Fibroblast of peridontal ligament (primary cell): Measurements from ENCODE around the gene LSM11.

Experiments used
- DNase-seq: peaks from one replicate; pipeline ENCODE4 v3.0.0-alpha.2; 2010; ENCODE audit errors: extremely low read depth

The LSM11 gene

DNA sequence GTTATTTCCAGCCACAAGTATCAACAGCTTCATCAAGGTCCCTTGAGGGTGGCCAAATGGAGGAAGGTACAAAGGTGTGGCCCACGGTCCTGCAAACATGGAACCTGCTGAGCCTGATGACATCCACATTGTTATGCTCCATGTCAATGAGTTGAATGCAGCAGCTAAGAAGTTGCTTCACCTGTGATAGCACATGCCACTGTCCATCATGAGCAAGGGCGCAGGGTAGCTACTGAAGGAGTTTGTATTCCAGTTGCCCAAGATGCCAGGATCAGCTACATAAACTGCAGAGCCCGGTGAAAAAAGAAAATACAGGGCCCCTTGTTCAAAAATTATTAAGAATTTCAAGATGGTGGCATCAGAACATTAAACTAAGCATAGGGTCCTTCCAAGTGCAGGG, 24.2 kb downstream of the LSM11 start:
- DNase-seq, result no peak

DNA sequence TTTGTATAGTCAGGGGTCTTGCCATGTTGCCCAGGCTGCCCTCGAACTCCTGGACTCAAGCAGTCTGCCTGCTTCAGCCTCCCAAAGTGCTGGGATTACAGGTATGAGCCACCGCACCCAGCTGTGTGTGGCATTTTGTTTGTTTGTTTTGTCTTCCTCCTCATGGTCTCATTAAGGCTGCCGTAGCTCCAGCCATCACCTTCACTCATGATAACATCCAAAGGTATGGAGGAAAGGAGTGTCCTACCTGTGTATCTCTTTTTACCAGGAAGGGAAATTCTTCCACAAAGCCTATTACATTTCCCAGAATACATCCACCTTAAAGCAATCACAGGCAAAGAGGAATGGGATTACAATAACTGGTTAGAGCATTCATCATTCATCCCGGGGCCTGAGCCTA, 27.2 kb downstream of the LSM11 start:
- DNase-seq, result no peak

DNA sequence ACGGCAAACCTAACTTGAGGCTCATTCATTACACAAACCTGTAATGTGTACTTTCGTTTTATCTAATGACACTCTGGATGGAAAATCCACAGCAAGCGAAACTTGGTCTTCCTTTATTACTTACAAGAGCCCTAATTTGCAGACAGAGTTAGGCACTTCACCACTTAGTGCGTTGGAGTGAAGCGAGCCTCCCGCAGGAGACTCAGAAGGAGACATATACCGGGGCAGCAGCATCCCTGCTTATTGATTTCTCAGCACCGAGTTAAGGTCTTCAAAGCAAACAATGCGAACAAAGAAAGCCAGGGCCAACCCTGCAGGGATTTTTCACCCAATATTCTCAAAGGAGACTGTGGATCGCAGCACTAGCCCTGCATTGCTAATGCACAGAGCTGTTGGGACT, 28.6 kb downstream of the LSM11 start:
- no peak for DNase-seq

GRCh38 chr5:157778121-157778805, 34.8 kb downstream of the LSM11 start:
- peak; percentile 23 for DNase-seq

DNA sequence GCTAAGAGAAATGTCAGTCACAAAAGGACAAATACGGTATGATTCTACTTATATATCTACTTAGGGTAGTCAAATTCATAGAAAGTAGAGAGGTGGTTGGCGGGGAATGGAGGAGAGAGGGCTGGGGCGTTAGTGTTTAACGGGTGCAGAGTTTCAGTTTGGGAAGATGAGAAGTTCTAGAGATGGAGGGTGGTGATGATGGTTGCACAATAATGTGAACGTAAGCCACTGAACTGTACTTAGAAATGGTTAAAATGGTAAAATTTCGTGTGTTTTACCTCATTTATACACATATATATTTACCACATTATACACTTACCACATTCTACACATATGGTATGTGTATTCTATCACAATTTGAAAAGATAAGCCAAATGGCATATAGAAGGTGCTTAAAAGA, 35.7 kb downstream of the LSM11 start:
- no peak for DNase-seq

- no peak for DNase-seq
Measured at GRCh38 chr5:157785801-157786200, 42.3 kb downstream of the LSM11 start.

GRCh38 chr5:157793301-157793700, 49.8 kb downstream of the LSM11 start:
- DNase-seq, result no peak

- DNase-seq, result no peak
Measured at GRCh38 chr5:157799578-157799977, 56.1 kb downstream of the LSM11 start.

DNA sequence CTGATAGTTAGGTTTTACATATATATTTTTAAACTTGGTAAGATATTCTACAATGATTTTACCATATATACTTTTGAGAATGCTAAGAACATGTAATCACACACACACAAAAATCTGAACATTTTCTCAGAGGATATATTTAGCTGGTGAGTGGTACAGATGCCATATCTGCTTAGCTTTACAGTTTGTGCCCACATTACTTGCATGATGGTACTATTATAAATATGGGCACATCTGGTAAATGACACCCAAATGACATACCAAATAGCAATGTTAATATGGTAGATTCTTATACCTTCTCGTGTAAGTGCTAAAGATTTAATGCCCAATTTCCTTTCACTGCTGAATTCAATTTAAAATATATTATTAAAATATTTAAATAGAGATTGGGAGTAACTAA, 56.6 kb downstream of the LSM11 start:
- no peak for DNase-seq

DNA sequence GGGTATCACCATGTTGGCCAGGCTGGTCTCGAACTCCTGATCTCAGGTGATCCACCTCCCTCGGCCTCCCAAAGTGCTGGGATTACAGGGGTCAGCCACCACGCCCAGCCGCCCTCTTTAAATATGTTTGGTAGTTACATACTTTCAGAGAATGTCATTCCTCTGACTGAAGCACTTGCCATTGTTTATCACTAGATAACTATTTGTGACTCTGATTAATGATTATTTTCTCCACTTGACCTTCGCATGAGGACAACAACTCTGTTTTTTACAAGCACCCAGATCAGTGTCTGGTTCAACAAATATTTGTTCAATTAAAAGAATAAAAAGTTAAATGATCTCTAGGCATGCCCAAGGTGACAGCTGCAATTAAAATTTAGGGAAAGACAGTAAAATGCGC, 59.2 kb downstream of the LSM11 start:
- DNase-seq, result no peak

GRCh38 chr5:157808043-157808442, 64.5 kb downstream of the LSM11 start:
- no peak for DNase-seq
